Ecto neural progenitor cell (in vitro differentiated cells): ENCODE measurements around the gene MTSS2.

Experiments
- DNase-seq: peaks from one replicate; pipeline ENCODE4 v3.0.0-alpha.2; 2018; ENCODE audit warnings: low spot score

The MTSS2 gene

GRCh38 chr16:70670175-70670574, 15.7 kb downstream of the MTSS2 start:
- no peak for DNase-seq

- no peak for DNase-seq
Observed at GRCh38 chr16:70665806-70666735, 19.8 kb downstream of the MTSS2 start.

GRCh38 chr16:70665113-70665694, 20.6 kb downstream of the MTSS2 start:
- no peak for DNase-seq

GRCh38 chr16:70664325-70665112, 21.3 kb downstream of the MTSS2 start:
- DNase-seq = peak; percentile 42

GRCh38 chr16:70663524-70664324, 22.1 kb downstream of the MTSS2 start:
- peak; percentile 43 for DNase-seq

GRCh38 chr16:70662991-70663523, 22.8 kb downstream of the MTSS2 start:
- DNase-seq = no peak

- peak; percentile 39 for DNase-seq
Observed at GRCh38 chr16:70661918-70662641, 23.8 kb downstream of the MTSS2 start.

- peak; percentile 39 for DNase-seq
Observed at GRCh38 chr16:70661534-70661917, 24.3 kb downstream of the MTSS2 start.

GRCh38 chr16:70660672-70661350, 25.0 kb downstream of the MTSS2 start:
- DNase-seq = peak; percentile 36

- DNase-seq = peak; percentile 44
Observed at GRCh38 chr16:70659953-70660671, 25.7 kb downstream of the MTSS2 start.

- peak; percentile 43 for DNase-seq
Observed at GRCh38 chr16:70659546-70659945, 26.3 kb downstream of the MTSS2 start.

GRCh38 chr16:70658921-70659320, 26.9 kb downstream of the MTSS2 start:
- peak; percentile 38 for DNase-seq

- DNase-seq = peak; percentile 40
Observed at GRCh38 chr16:70657956-70658355, 27.9 kb downstream of the MTSS2 start.

GRCh38 chr16:70656712-70657263, 29.1 kb downstream of the MTSS2 start:
- DNase-seq = peak; percentile 45

GRCh38 chr16:70656065-70656711, 29.7 kb downstream of the MTSS2 start:
- no peak for DNase-seq

GRCh38 chr16:70653809-70654771, 31.8 kb downstream of the MTSS2 start:
- peak; percentile 90 for DNase-seq

- DNase-seq = no peak
Observed at GRCh38 chr16:70653406-70653805, 32.4 kb downstream of the MTSS2 start.
